HepG2 (cell line): ENCODE results near the gene SAPCD2. TPM values are rescaled to one million over a fixed set of nuclear protein-coding genes. Genes with fewer than 3 reads are reported as not detected.
A peak's percentile ranks its signal among the peaks of the same experiment; 100 is the strongest.

Experiments
- DMTF1 ChIP-seq: sonication (generic); formaldehyde crosslinking; IDR thresholded peaks from 2 replicates; pipeline ENCODE4 v1.4.0; 2020; ENCODE audit warnings: mild to moderate bottlenecking, missing genetic modification reagents
- DRAP1 ChIP-seq: IDR thresholded peaks from 2 replicates; pipeline ENCODE4 v1.6.1; 2016; ENCODE audit warnings: missing genetic modification reagents, missing compliant biosample characterization
- HNF1B ChIP-seq: sonication (generic); formaldehyde crosslinking; IDR thresholded peaks from 2 replicates; pipeline ENCODE4 v1.5.1; 2020; ENCODE audit warnings: mild to moderate bottlenecking, moderate library complexity, missing genetic modification reagents
- JUND ChIP-seq: sonication (generic); formaldehyde crosslinking; IDR thresholded peaks from 2 replicates; pipeline ENCODE4 v1.8.0; 2022; ENCODE audit warnings: mild to moderate bottlenecking, missing genetic modification reagents
- MYC ChIP-seq: sonication (generic); formaldehyde crosslinking; IDR thresholded peaks from 2 replicates; pipeline ENCODE4 v1.9.0; 2021; ENCODE audit warnings: missing genetic modification reagents, borderline replicate concordance
- NFAT5 ChIP-seq: sonication (generic); formaldehyde crosslinking; IDR thresholded peaks from 2 replicates; pipeline ENCODE4 v1.4.0; 2020; ENCODE audit warnings: missing genetic modification reagents
- NR2F6 ChIP-seq, 2 experiments: IDR thresholded peaks; 2 replicates each; pipeline ENCODE4 v1.6.1; 2016; ENCODE audit warnings: antibody characterized with exemption in 1 of 2, mild to moderate bottlenecking in 1 of 2
- RARA ChIP-seq: IDR thresholded peaks from 2 replicates; pipeline ENCODE4 v1.6.1; 2016; ENCODE audit warnings: missing genetic modification reagents, missing compliant biosample characterization
- RELA ChIP-seq: sonication (generic); formaldehyde crosslinking; IDR thresholded peaks from 2 replicates; pipeline ENCODE4 v1.4.0; 2020; ENCODE audit warnings: missing genetic modification reagents
- SIX1 ChIP-seq: sonication (generic); formaldehyde crosslinking; IDR thresholded peaks from 2 replicates; pipeline ENCODE4 v1.4.0; 2020; ENCODE audit warnings: missing genetic modification reagents, borderline replicate concordance
- SOX5 ChIP-seq: IDR thresholded peaks from 2 replicates; pipeline ENCODE4 v1.6.1; 2016; ENCODE audit warnings: borderline replicate concordance
- YEATS2 ChIP-seq: sonication (generic); formaldehyde crosslinking; IDR thresholded peaks from 2 replicates; pipeline ENCODE4 v1.4.0; 2020; ENCODE audit warnings: missing genetic modification reagents, borderline replicate concordance
- ZFX ChIP-seq: sonication (generic); formaldehyde crosslinking; IDR thresholded peaks from 2 replicates; pipeline ENCODE4 v1.4.0; 2020; ENCODE audit warnings: mild to moderate bottlenecking, low read depth, missing genetic modification reagents, moderate library complexity
- ZNF432 ChIP-seq: sonication (generic); formaldehyde crosslinking; IDR thresholded peaks from 2 replicates; pipeline ENCODE4 v1.5.0; 2020; ENCODE audit warnings: missing genetic modification reagents, mild to moderate bottlenecking, borderline replicate concordance
- ZNF564 ChIP-seq: sonication (generic); formaldehyde crosslinking; IDR thresholded peaks from 2 replicates; pipeline ENCODE4 v1.8.1; 2023; ENCODE audit warnings: mild to moderate bottlenecking, missing genetic modification reagents
- ZNF605 ChIP-seq: sonication (generic); formaldehyde crosslinking; IDR thresholded peaks from 2 replicates; pipeline ENCODE4 v1.8.0; 2022; ENCODE audit warnings: mild to moderate bottlenecking, missing genetic modification reagents
- ZNF800 ChIP-seq: sonication (generic); formaldehyde crosslinking; IDR thresholded peaks from 2 replicates; pipeline ENCODE4 v1.4.0; 2020; ENCODE audit warnings: missing genetic modification reagents
- polyA plus RNA-seq, 8 experiments: library from polyadenylated mRNA; depleted of rRNA in 3 of 8; stranded (reverse) in 7 of 8; unstranded in 1 of 8; fragments of >200 nt; fragmentation: Illumina TruSeq in 4 of 8; extraction: Trizol in 4 of 8; gene quantifications; 2 replicates each; pipeline versions ENCODE4 v1.2.1 to v1.2.3, GENCODE V29; 2011 to 2016; ENCODE audit warnings: low read depth in 4 of 8, missing spikeins in 1 of 8, mixed read lengths in 1 of 8; ENCODE audit not compliant: insufficient read depth in 1 of 8
- total RNA-seq, 5 experiments: library from RNA; depleted of rRNA; stranded (reverse); fragments of >200 nt; fragmentation: Illumina TruSeq; extraction: Trizol; gene quantifications; 2 replicates each; pipeline ENCODE4 v1.2.3, GENCODE V29; 2016; ENCODE audit warnings: low read depth in 1 of 5

The SAPCD2 gene
- total and polyA plus RNA-seq, 2 of the 13 experiments (the other 11 are each of a cell fraction or from before 2014, with no cell fraction given), result 21.9 to 42.8 TPM

- TF ChIP-seq HNF1B (no peak), ZNF564 (CRISPR knock-in tag) (no peak), MYC (CRISPR knock-in tag) (peak; percentile 39; the same call in 1 of the 2 replicates), RARA (CRISPR knock-in tag) (no peak), NFAT5 (CRISPR knock-in tag) (0 out of 2 replicates have a peak, but pooled peaks have one; percentile 12), ZFX (CRISPR knock-in tag) (peak; percentile 70; the same call in 1 of the 2 replicates), ZNF800 (CRISPR knock-in tag) (0 out of 2 replicates have a peak, but pooled peaks have one; percentile 6), ZNF432 (no peak), SOX5 (CRISPR knock-in tag) (peak; percentile 20; the same call in 1 of the 2 replicates), NR2F6 (IDR thresholded peaks at IDR 0.05) (no peak), NR2F6 (CRISPR knock-in tag; IDR thresholded peaks at IDR 0.05) (peak; percentile 48), ZNF605 (CRISPR knock-in tag) (peak; percentile 56; the same call in 1 of the 2 replicates), YEATS2 (CRISPR knock-in tag) (no peak), SIX1 (CRISPR knock-in tag) (0 out of 2 replicates have a peak, but pooled peaks have one; percentile 17), DRAP1 (CRISPR knock-in tag) (0 out of 2 replicates have a peak, but pooled peaks have one; percentile 20), JUND (CRISPR knock-in tag) (no peak), RELA (CRISPR knock-in tag) (no peak), DMTF1 (CRISPR knock-in tag) (no peak)
Measured at GRCh38 chr9:137116027-137116507, 45.7 kb upstream of the SAPCD2 start (continued).
